MM.1S (cell line): ENCODE results near the gene MED25.

Experiments used
- EZH2phosphoT487 ChIP-seq: fragments of 300-600 bp; sonication (generic); IDR thresholded peaks from 2 replicates; pipeline ENCODE4 v1.6.1; 2018; ENCODE audit warnings: antibody characterized with exemption, low read length
- TF ChIP-seq, protein P1 (sequence below): fragments of 300-600 bp; sonication (generic); IDR thresholded peaks from 2 replicates; pipeline ENCODE4 v1.5.1; 2016; ENCODE audit warnings: antibody characterized with exemption, low read length, mixed read lengths

DNA sequence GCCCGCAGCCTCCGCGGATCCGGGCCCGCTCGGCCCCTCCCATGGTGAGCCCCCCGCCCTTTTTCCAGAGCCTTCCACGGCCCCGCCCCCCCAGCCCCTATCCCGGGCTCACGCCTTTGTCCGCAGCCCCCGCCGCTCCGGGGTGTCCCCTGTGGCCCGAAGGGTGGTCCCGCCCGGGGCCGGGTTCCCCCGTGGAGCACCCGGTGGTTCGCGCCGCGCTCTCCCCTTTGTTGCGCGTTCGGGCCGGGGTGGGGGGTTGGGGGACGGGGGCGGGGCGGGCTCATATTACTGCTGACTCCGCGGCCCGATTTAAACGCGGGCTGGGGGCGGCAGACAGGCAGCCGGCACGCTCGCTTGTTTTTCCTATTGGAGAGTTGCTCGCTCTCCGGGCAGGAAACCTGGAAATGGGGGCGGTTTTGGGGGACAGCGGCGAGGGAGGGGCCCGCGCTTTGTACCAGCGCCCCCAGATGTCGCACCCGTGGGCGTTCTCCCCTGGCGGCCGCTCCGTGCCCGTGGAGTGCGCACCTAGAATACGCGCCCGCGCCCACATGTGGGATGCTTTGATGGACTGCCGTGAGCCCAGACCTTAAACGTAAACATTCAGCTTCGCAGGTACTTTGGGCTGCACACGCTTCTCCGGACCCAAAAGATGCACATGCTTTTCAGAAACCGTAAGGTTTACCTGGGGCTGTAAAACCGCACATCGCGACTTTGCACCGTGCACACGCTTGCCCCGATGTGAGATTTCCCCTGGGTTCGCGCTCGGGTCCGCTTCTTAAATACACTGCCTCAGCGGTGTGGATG is 33.6 kb downstream of the MED25 start:
- TF ChIP-seq, protein P1, sequence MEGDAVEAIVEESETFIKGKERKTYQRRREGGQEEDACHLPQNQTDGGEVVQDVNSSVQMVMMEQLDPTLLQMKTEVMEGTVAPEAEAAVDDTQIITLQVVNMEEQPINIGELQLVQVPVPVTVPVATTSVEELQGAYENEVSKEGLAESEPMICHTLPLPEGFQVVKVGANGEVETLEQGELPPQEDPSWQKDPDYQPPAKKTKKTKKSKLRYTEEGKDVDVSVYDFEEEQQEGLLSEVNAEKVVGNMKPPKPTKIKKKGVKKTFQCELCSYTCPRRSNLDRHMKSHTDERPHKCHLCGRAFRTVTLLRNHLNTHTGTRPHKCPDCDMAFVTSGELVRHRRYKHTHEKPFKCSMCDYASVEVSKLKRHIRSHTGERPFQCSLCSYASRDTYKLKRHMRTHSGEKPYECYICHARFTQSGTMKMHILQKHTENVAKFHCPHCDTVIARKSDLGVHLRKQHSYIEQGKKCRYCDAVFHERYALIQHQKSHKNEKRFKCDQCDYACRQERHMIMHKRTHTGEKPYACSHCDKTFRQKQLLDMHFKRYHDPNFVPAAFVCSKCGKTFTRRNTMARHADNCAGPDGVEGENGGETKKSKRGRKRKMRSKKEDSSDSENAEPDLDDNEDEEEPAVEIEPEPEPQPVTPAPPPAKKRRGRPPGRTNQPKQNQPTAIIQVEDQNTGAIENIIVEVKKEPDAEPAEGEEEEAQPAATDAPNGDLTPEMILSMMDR: no peak
- TF ChIP-seq EZH2phosphoT487: no peak
